Skin epidermis (tissue), 12 donors: ENCODE data around the gene ZBTB47.

Experiments
- H3K27ac ChIP-seq, 21 experiments: fragments of 200-600 bp; sonication (generic) in 11 of 21; one replicate each; pipeline ENCODE4 v1.5.0; 2020; ENCODE audit warnings: mild to moderate bottlenecking in 3 of 21, inconsistent platforms in 2 of 21, moderate library complexity in 2 of 21
- H3K4me3 ChIP-seq, 7 experiments: fragments of 200-600 bp; sonication (generic) in 2 of 7; one replicate each; pipeline ENCODE4 v1.5.0; 2020; ENCODE audit warnings: inconsistent platforms in 2 of 7, mild to moderate bottlenecking in 2 of 7, moderate library complexity in 1 of 7

ZBTB47 gene

GRCh38 chr3:42653560-42654330 is at the start of gene ZBTB47:
ZBTB47 (plus strand) TSS chr3:42653697; CDS start chr3:42658356, 4,659 bp downstream.
- H3K27ac ChIP-seq: peak within 1 kb of the TSS; percentile 76 to 98 (median 88)
- H3K4me3 ChIP-seq: peak within 1 kb of the TSS; percentile 46 to 92 (median 76)

GRCh38 chr3:42605546-42606173 is 47.8 kb upstream of the ZBTB47 start:
- H3K4me3 ChIP-seq: no peak overlapping the region
- H3K27ac ChIP-seq: peak overlapping the region in 1 of 21 experiments; percentile 28

GRCh38 chr3:42608581-42608980 is 44.9 kb upstream of the ZBTB47 start:
- Histone ChIP-seq H3K27ac (peak overlapping the region in 1 of 21 experiments; percentile 40), H3K4me3 (no peak overlapping the region)

- Histone ChIP-seq H3K4me3 (no peak overlapping the region), H3K27ac (peak overlapping the region in 5 of 21 experiments; percentile 6 to 72 (median 18))
Measured at GRCh38 chr3:42610976-42611375, 42.5 kb upstream of the ZBTB47 start.

- peak overlapping the region in 4 of 21 experiments; percentile 8 to 52 (median 13) for H3K27ac ChIP-seq
Measured at GRCh38 chr3:42612217-42612616, 41.3 kb upstream of the ZBTB47 start.

GRCh38 chr3:42612928-42613327 is 40.6 kb upstream of the ZBTB47 start:
- Histone ChIP-seq H3K4me3 (no peak overlapping the region), H3K27ac (peak overlapping the region in 1 of 21 experiments; percentile 14)

More at GRCh38 chr3:42612217-42612616, 41.3 kb upstream of the ZBTB47 start:
- H3K4me3 ChIP-seq: no peak overlapping the region

- Histone ChIP-seq H3K27ac (peak overlapping the region in 1 of 21 experiments; percentile 14), H3K4me3 (no peak overlapping the region)
Measured at GRCh38 chr3:42613462-42613861, 40.0 kb upstream of the ZBTB47 start.

- H3K27ac ChIP-seq: no peak overlapping the region
- H3K4me3 ChIP-seq: no peak overlapping the region
Measured at GRCh38 chr3:42631620-42632019, 21.9 kb upstream of the ZBTB47 start.

GRCh38 chr3:42632146-42632545 is 21.4 kb upstream of the ZBTB47 start:
- no peak overlapping the region for H3K27ac ChIP-seq
- H3K4me3 ChIP-seq: no peak overlapping the region

GRCh38 chr3:42633544-42633943 is 20.0 kb upstream of the ZBTB47 start:
- Histone ChIP-seq H3K27ac (no peak overlapping the region), H3K4me3 (no peak overlapping the region)

- Histone ChIP-seq H3K4me3 (no peak overlapping the region), H3K27ac (no peak overlapping the region)
Measured at GRCh38 chr3:42635111-42635510, 18.4 kb upstream of the ZBTB47 start.

- H3K27ac ChIP-seq: no peak overlapping the region
- H3K4me3 ChIP-seq: no peak overlapping the region
Measured at GRCh38 chr3:42637001-42637400, 16.5 kb upstream of the ZBTB47 start.

GRCh38 chr3:42638339-42638842 is 15.1 kb upstream of the ZBTB47 start:
- peak overlapping the region in 10 of 21 experiments; percentile 1 to 55 (median 32) for H3K27ac ChIP-seq

GRCh38 chr3:42639192-42639591 is 14.3 kb upstream of the ZBTB47 start:
- H3K4me3 ChIP-seq: no peak overlapping the region
- peak overlapping the region in 9 of 21 experiments; percentile 14 to 55 (median 40) for H3K27ac ChIP-seq

More at GRCh38 chr3:42638339-42638842, 15.1 kb upstream of the ZBTB47 start:
- H3K4me3 ChIP-seq: no peak overlapping the region

- peak overlapping the region in 1 of 21 experiments; percentile 55 for H3K27ac ChIP-seq
Measured at GRCh38 chr3:42640129-42640528, 13.4 kb upstream of the ZBTB47 start.

GRCh38 chr3:42640771-42641370 is 12.6 kb upstream of the ZBTB47 start:
- H3K4me3 ChIP-seq: no peak overlapping the region
- H3K27ac ChIP-seq: no peak overlapping the region

More at GRCh38 chr3:42640129-42640528, 13.4 kb upstream of the ZBTB47 start:
- H3K4me3 ChIP-seq: no peak overlapping the region

GRCh38 chr3:42647821-42648459 is 5.6 kb upstream of the ZBTB47 start:
- Histone ChIP-seq H3K4me3 (no peak overlapping the region), H3K27ac (peak overlapping the region in 2 of 21 experiments; percentile 2 to 49)

GRCh38 chr3:42649006-42649405 is 4.5 kb upstream of the ZBTB47 start:
- Histone ChIP-seq H3K4me3 (no peak overlapping the region), H3K27ac (no peak overlapping the region)

GRCh38 chr3:42649783-42650182 is 3.7 kb upstream of the ZBTB47 start:
- Histone ChIP-seq H3K27ac (peak overlapping the region in 2 of 21 experiments; percentile 5 to 27), H3K4me3 (no peak overlapping the region)
